Activated naive CD4-positive, alpha-beta T cell treated with anti-CD3 and anti-CD28 coated beads, Interleukin-2, amount 50 U/mL, for 16 hours (primary cell): ENCODE results near the gene SEMA3F.
A peak's percentile ranks its signal among the peaks of the same experiment; 100 is the strongest.

ENCODE experiments used
- DNase-seq: peaks from one replicate; pipeline ENCODE4 v3.0.0-alpha.2; 2020

The SEMA3F gene

GRCh38 chr3:50237754-50238548 lies 82.8 kb downstream of the SEMA3F start:
- peak; percentile 88 for DNase-seq

GRCh38 chr3:50238549-50239026 lies 83.5 kb downstream of the SEMA3F start:
- no peak for DNase-seq
